ENCODE results near the gene M6PR.
"Not testable (repeated sequence)": the region's sequence is repeated elsewhere in the genome, so short reads cannot be mapped to it uniquely, and the experiment has no call there.

Gene M6PR

GRCh38 chr12:8911606-8912268 lies 37.7 kb downstream of the M6PR start:
- no peak for DNase-seq

GRCh38 chr12:8909752-8910151 lies 39.7 kb downstream of the M6PR start:
- no peak for DNase-seq

- no peak for DNase-seq
These were observed 41.9 kb downstream of the M6PR start for GRCh38 chr12:8907513-8907912.

GRCh38 chr12:8906266-8907180 lies 42.9 kb downstream of the M6PR start:
- peak; percentile 27 for DNase-seq

GRCh38 chr12:8905546-8905945 lies 43.9 kb downstream of the M6PR start:
- peak; percentile 25 for DNase-seq

GRCh38 chr12:8904665-8905064 lies 44.8 kb downstream of the M6PR start:
- no peak for DNase-seq

GRCh38 chr12:8903646-8904045 lies 45.8 kb downstream of the M6PR start:
- no peak for DNase-seq

GRCh38 chr12:8902703-8903102 lies 46.7 kb downstream of the M6PR start:
- DNase-seq, result not testable (repeated sequence)

- DNase-seq, result no peak
These were observed 49.6 kb downstream of the M6PR start for GRCh38 chr12:8899830-8900229.

- no peak for DNase-seq
These were observed 52.4 kb downstream of the M6PR start for GRCh38 chr12:8897081-8897480.

GRCh38 chr12:8894986-8895385 lies 54.5 kb downstream of the M6PR start:
- DNase-seq, result no peak

- DNase-seq, result no peak
These were observed 55.1 kb downstream of the M6PR start for GRCh38 chr12:8894378-8894777.

GRCh38 chr12:8891976-8892375 lies 57.5 kb downstream of the M6PR start:
- DNase-seq, result no peak
